GM21528 (cell line): ENCODE measurements around the gene CD7.

Experiments
- ATAC-seq: cut with Tn5 transposase; IDR thresholded peaks from one replicate; pipeline ENCODE4 v1.9.1; 2021; ENCODE audit warnings: mild to moderate bottlenecking, moderate library complexity; ENCODE audit not compliant: unreplicated experiment, low FRiP score

Gene CD7

DNA sequence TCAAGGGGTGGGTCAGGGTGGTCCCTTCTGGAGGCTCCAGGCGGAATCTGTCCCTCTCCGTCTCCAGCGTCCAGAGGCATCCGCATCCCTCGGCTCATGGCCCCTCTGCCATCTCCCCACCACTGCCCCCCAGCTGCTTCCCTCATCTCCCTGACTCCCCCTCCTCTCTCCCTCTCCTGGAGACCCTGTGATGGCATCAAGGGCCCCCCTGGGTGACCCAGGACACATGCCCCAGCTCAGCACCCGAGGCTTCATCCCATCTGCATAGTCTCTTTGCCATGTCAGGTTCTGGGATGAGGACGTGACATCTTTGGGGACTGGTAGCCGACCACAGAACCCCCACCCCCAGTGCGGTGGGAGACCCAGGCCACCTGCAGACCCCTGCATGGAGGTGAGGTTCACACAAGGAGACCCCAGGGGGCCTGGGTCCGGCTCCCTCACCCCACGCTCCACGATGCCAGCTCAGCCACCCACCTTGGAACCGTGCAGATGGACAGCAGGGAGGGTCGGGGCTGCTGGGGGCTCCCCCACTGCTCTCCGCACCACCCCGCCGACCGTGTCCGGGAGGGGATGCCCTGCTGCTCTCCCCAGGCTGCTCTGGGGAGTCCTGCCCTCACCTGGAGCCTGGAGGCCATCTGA is 12.4 kb upstream of the CD7 start:
- ATAC-seq = no peak

DNA sequence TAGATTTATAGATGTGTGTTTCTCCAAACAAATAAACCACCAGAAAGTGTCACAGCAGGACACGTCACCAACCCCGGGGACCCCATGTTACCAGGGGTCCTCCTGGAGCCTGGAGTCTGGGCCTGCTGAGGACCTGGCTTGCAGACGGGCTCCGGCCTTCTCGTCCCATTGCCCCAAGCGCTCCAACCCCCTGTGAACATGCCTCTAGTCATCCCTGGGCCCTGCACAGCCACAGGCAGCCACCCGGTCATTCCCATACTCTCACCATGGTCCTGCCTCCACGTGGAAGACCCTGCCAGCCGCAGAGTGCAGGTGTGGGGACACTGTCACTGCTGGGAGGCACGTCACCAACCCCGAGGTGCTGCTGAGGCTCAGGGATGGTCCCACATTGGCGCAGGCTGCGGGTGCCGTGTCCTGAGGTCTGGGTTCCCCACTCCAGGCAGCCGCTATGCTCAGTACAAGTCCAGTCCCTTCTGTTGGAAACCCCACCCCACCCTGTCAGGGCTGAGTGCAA is 11.6 kb upstream of the CD7 start:
- no peak for ATAC-seq

DNA sequence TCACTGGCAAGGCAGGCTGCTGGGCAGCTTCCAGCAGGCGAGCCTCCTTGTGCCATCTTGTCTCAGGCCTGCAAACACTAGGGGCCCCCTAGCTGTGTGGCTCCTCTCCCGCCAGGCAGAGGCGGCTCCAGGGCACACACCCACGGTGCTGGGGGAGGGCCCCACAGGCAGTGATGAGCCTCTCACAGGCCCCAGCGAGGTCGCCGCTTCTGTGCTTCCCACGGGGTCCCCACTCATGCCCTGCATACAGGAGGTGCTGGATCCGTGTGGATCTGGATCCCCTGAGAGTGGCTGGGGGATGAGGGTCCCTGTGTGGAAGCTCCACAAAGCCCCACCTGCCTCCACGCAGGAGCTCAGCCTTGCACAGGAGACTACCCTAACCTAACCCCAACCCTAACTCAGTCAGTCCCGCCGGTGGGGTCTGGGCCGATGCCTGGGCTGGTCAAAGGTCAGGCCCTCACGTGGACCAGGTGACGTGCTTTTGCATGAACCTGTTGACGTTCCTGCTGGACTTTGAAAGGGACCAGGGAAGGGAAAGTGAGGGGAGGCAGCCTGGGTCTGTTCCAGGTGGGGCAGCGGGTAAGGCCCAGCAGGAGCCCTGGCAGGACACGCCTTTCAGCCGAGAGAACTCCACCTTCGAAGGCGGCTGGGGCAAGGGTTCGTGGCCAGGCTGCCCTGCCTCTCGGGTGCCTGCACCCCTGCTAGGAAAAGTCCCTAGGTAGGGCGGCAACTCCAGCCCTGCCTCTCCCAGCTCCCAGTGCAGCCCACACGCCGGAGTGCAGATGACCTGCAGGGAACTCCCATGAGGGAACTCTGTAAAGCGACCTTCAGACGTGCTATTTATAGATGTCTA is 11.0 kb upstream of the CD7 start:
- no peak for ATAC-seq

DNA sequence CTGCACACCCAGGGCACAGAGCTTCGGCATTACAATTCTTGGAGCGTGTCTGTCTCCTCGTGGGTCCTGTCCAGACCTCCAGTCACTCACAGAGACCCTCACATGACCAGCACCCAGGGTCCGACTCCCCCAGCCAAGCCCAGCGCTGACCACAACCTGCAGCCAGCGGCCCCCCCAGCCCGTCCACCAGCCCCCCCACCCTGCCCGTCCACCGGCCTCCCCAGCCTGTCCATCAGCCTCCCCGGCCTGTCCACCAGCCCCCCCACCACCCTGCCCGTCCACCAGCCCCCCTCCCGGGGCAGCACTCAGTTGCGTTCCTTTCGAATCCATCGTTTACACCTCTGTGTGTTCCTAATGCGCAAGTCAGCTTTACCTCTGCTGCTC is 10.3 kb upstream of the CD7 start:
- ATAC-seq = no peak

DNA sequence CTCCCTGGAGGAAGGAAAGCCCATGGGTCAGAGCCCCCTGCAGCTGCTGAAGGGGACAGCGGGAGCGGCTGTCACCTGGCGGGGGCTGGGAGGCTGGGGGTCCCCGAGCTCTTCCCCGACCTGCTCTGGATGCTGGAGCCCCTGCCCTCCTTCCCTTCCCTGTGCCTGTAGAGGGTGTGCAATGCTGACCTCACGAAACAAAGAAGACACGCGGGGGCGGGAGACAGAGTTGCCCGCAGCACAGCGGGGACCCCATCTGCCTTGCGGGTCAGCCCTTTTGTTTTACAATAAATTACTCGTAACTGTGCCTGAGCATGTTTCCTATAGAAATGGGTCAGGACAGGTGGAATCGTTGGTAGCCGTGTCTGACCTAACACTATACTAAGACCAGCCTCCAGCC is 9.9 kb upstream of the CD7 start:
- no peak for ATAC-seq

DNA sequence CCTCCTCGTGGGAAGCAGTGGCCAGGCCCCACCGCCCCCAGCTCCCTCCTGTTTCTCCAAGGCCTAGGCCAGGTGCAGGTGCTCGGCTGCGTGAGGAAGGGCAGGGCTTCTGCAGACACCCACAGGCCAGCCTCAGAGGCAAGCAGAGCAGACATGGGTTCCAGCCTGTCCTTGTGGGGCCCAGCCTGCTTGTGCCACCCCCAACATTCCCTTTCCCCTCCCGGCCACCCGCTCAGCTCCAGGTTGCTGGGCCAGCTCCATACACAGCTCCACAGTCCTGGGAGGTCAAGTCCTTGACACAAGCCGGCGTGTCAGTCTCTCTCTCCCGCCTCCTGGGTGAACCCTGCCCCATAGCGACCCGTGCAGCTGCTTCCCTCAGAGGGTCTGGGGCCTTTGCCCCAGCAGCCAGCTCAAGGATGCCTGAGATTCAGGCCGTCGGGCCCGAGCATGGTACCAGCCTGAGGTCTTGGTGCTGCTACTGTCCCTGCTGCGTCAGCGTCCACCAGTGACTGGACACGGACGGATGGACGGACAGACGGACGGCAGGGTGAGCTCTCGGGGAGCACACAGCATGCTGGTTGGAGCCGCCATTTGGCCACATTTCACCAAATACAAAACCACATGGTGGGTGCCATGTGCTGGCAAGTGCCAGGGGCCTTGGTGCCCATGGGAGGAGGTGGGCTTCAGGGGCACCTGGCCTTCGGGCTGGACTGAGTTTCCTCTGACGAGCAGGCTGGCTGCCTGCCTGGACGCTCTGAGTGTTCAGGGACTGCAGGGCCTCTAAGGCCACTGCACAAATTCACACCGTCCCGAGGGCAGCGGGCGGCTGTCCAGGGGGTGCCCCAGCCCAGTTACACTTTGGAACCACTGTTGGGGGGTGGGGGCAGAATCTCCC is 8.1 kb upstream of the CD7 start:
- no peak for ATAC-seq

DNA sequence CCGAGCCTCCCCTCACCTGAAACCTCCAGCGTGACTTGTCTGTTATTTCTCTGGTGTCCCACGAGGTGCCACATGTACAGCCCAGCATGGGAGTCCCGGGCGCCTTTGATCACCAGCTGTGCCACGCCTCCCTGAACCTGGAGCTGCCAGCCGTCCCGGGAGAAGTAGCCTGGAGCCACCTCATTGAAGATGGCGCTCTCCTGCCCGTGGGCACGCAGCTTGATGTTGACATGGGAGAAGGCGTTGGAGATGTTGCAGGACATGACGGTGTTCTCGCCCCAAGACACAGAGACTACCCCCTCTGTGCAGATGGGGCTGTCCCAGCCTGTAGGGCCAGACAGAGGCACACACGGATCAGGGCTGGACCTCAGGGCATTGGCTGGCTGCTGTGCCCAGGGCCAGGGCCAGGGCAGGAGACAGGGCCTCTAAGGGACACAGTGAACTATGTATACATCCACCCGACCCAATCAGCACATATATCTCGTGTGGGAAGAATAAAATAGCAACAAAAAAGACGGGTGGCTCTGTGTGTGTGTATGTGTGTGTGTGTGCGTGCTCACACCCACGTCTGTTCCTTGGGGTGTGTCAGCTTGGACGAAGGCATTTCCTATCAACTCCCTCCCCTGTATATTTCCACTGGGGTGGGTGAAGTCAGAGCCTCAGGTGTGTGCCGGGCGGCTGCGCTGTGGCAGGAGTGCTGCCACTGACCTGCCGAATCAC is 7.3 kb upstream of the CD7 start:
- ATAC-seq = no peak

DNA sequence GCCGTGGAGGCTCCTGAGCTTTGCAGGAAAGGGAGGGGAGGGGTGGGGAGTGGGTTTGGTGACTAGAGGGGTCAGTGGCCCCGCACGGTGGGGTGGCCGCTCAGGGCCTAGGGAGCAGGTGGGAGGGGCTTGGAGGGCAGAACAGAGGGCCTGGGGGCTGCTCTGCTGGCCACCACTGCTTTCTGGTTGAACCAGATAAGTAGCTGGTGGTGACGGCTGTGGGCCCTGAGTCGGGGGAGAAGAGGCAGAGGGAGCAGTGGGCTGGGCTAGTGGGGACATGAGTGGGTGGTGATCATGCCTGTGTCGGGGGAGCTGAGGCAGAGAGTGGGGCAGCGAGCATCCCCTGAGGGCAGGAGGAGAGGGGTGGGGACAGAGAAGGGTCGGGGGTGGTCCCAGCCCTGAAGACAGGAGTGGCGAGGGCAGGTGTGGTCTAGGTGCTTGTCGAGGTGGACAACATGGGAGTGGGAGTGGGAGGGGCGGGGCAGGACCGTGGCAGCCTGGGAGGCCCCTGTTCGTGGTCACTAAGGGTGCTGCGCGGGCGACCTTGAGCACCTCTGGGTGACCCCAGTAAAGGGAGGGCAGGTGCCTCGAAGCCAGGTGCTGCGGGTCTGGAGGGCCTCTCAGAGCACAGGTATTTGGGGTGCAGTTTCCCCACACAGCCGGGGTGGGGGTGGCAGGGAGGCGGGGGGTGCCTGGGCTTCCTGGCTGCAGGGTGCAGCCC is 6.3 kb upstream of the CD7 start:
- ATAC-seq = no peak

DNA sequence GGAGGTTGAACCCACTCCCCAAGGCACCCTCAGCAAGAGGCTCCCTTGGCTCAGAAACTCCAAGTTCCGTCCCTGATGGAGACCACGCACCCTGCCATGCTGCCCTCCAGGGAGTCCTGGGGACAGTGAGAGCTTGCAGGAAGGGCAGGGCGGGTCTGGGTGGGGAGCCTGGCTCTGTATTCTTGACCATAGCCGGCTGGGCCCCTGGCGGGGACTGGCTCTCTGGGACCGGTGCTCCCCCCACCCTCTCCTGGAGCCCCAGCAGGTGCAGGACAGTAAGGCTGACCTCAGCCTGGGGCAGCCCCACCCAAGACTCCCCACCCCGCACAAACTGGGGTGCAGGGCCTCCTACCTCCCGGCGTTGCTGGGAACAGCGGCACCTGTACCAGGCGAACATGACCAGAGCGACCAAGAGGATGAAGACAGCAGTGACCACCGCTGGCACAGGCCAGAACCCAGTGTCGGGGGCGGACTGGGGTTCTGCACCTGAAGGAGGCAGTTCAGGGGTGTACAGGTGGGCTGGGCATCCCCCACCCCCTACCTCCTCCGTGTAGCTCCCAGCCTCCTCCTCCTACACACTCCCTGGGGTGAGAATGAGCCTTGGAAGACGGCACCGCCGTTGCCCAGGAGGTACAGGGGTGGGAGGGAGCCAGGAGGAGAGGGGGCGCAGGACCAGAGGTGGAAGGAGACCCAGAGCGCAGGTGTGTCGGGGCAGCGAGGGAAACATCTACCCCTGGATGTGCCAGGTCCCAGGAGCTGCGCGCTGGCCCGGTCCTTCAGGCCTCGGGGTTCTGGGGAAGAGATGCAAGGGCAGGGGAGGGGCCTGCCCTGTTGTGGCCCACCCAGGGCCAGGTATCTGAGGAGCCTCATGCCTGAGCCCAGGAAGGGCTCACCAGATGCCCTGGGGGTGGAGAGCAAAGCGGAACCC is 5.4 kb upstream of the CD7 start:
- ATAC-seq = no peak

DNA sequence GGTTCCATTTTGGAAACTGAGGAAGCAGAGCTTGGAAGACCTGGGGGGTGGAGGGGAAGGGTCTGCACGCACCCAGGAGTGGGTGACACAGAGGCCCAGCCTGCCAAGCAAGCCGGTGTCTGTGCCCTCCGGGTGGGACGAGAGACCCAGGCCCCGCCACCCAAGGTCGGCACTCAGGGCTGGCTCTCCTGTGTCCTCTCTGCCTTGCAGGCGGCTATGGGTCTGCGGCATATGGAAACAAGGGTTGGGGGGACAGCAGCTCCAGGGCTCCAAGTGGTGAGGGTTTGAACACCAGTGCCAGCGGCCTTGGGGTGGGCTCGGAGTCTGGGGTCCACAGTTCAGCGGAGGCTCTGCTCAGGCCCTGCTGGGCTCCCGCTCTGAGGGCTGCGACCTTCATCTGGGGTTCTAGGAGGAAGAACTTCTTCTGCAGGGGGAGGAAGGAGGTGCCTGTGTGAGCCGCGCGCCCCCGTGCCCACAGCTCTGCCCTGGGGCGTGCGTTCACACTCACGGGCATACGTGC is 4.6 kb upstream of the CD7 start:
- ATAC-seq = no peak

DNA sequence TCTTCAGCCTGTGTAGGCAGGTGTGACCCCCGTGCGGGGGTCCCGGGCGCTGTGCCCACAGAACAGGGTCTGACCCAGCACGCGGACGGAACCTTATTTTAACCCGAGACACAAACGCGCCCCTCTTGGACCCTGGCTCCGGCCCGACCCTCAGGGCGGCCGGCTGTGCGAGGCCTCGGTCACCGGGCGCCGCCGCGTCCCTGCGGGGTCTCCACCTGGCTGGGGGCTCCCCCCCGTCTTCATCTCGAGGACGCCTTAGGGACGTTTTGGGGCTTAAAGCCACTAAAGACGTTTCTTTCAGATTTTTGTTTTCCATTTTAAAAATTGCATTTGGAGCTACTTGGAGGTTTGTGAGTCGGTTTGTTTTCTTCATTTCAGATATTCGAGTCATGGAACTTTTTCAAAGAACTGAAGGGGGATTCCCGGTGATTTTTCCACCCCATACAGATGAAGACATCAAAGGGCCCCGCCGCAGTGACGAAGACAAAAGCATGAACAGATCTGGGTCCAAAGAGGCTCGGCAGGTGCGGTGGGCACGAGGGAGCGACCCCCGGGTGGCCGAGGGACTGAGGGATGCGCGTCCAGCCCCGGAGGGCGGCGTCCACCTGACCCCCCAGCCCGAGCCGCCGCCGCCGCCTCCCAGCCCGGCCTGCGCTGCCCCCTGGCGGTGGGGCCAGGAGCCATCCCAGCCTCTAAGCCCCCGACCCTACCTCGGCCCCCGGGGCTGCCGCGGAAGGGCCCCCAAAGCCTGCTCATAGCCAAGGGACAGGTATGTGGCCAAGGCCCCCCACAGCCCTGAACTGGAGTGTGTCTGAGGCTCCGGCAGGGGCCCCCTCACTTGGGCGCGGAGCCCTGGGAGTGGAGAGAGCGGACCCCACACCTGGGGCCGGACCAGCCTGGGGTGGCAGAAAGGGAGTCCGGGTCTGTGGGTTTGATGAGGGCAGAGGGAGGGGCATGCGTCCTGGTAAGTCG is 3.8 kb upstream of the CD7 start:
- ATAC-seq = no peak

DNA sequence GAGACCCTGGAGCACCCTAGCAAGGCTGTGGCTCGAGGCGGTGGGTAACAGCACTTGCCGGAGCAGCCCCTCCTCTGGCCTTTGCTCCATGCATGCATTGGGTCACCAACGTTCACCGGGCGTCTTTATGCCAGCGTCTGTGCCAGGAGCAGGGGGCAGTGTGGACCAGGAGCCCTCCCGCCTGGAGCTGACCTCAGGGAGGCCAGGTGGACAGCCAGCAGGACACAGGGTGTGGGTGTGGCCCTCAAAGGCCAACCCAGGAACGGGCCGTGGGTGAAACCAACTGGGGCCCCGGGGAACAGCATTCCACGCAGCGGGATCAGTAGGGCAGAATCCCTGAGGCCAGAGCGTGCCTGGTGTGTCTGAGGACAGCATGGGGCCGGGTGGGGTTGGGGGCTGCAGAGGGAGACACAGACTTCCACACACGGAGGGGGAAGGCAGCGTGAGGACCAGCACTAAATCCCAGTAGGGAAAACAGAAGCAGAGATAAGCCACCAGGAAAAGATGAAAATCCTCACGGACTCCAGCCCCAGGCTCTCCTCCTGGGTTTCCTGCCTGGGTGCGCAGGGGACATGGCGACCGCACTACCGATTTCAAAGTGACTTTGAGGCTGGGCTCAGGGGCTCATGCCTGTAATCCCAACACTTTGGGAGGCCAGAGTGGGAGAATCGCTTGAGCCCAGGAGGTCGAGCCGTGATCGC is 2.9 kb upstream of the CD7 start:
- no peak for ATAC-seq

DNA sequence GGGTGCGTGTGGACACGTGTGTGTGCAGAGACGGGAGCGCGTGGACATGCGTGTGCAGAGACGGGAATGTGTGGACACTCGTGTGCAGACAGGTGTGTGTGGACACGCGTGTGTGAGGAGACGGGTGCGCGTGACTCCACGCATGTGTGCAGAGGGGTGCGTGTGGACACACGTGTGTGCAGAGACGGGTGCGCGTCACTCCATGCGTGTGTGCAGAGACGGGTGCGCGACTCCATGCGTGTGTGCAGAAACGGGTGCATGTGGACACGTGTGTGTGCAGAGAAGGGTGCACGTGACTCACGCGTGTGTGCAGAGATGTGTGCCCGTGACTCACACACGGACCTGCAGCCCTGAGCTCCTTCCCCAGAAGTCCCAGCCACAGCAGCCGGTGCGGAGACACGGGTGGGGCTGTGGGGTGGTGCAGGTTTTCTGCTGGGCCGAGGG is 2.2 kb upstream of the CD7 start:
- no peak for ATAC-seq

DNA sequence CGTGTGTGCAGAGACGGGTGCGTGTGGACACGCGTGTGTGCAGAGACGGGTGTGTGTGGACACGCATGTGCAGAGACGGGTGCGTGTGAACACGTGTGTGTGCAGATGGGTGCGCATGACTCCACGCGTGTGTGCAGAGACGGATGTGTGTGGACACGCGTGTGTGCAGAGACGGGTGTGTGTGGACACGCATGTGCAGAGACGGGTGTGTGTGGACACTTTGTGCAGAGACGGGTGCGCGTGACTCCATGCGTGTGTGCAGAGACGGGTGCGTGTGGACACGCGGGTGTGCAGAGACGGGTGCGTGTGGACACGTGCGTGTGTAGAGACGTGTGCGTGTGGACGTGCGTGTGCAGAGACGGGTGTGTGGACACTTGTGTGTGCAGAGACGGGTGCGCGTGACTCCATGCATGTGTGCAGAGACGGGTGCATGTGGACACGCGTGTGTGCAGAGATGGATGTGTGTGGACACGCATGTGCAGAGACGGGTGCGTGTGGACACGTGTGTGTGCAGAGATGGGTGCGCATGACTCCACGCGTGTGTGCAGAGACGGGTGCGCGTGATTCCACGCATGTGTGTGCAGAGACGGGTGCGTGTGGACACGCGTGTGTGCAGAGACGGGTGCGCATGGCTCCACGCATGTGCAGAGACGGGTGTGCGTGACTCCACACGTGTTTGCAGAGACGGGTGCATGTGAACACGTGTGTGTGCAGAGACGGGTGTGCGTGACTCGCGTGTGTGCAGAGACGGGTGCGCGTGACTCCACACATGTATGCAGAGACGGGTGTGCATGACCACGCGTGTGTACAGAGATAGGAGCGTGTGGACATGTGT is 1.6 kb upstream of the CD7 start:
- ATAC-seq = no peak

DNA sequence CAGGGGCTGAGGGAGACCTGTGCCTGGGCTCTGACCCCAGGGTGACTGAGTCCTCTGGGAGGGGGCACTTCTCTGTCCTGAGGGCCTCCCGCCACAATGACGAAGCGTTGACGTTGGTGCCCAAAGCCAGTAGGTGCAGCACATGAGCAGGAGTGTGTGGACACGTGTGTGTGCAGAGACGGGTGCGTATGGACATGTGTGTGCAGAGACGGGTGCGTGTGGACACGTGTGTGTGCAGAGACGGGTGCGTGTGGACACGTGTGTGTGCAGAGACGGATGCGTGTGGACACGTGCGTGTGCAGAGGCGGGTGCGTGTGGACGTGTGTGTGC is 726 bp upstream of the CD7 start:
- ATAC-seq = no peak
